ENCODE data around the gene MGMT.

- TF ChIP-seq SMARCB1 (IDR thresholded peaks at IDR 0.05; ENCODE audit: insufficient read length, low read depth), result no peak
- TF ChIP-seq HCFC1 (IDR thresholded peaks at IDR 0.05; ENCODE audit: low read depth, low read length), result no peak
- TF ChIP-seq ZNF398 (CRISPR knock-in tag; IDR thresholded peaks at IDR 0.05), result no peak
- no peak for TF ChIP-seq NCOA1 (IDR thresholded peaks at IDR 0.05; ENCODE audit: low read depth)
- TF ChIP-seq EZH2 (IDR thresholded peaks at IDR 0.05; ENCODE audit: borderline replicate concordance, low read depth, low read length), result no peak
Observed at GRCh38 chr10:129658376-129659072, 191.5 kb downstream of the MGMT start.

Measured in K562 (cell line).